HCT116 (cell line): ENCODE results near the gene PRKAR1A. TPM values are rescaled to one million over a fixed set of nuclear protein-coding genes. Genes with fewer than 3 reads are reported as not detected.

Experiments
- ATAC-seq: fragments of 200-7000 bp; cut with Tn5 transposase; 2 replicates; pipeline ENCODE4 v1.9.1; 2020; ENCODE audit warnings: mild to moderate bottlenecking, moderate library complexity
- BruUV-seq: library from RNA; stranded (reverse); fragments of 400-500 nt; replicated peaks from 2 replicates; lab custom pipeline; 2021; lab: Mats Ljungman, UMichigan
- CTCF ChIA-PET: fragments of 300-600 bp; sonication (Branson Sonifier 250); formaldehyde crosslinking; loops from one replicate; lab custom pipeline; 2021; ENCODE audit warnings: antibody characterized with exemption; lab: Charles Lee
- POLR2A ChIA-PET: fragments of 300-600, 350-600 bp; sonication (Branson Sonifier 250); formaldehyde crosslinking; loops from one replicate; lab custom pipeline; 2021; ENCODE audit warnings: antibody characterized with exemption; lab: Charles Lee
- RAD21 ChIA-PET, 2 experiments: fragments of 300-600 bp; sonication (Branson Sonifier 250); formaldehyde crosslinking; loops; one replicate each; lab custom pipeline; 2023; ENCODE audit warnings: low total read pairs in 2 of 2; ENCODE audit not compliant: uncharacterized antibody in 2 of 2, unreplicated experiment in 2 of 2, low non-redundant PET in 1 of 2; lab: Charles Lee
- DNase-seq: peaks from one replicate; pipeline ENCODE4 v3.0.0-alpha.2; 2010; ENCODE audit warnings: low read depth, low spot score
- H2AFZ ChIP-seq: fragments of 200-600 bp; shearing (Covaris generic), sonication (generic); 2 replicates; pipeline ENCODE4 v1.6.1; 2017; ENCODE audit warnings: low read depth, mixed run types, mixed read lengths, antibody characterized with exemption, low read length; ENCODE audit not compliant: poor library complexity, severe bottlenecking
- H3K27ac ChIP-seq: 2 replicates; pipeline ENCODE4 v1.5.1; 2012; ENCODE audit warnings: low read depth, low read length
- H3K27me3 ChIP-seq: fragments of 200-600 bp; sonication (generic); 2 replicates; pipeline ENCODE4 v1.6.1; 2016; ENCODE audit warnings: mixed run types, low read length, mixed read lengths; ENCODE audit not compliant: insufficient read depth
- H3K36me3 ChIP-seq, 2 experiments: fragments of 200-500 bp in 1 of 2; fragments of 200-600 bp in 1 of 2; sonication (Bioruptor generic) in 1 of 2; sonication (generic) in 1 of 2; 2 replicates each; pipeline versions ENCODE4 v1.5.1 to v1.6.1; 2014 to 2016; ENCODE audit warnings: low read length in 2 of 2, inconsistent platforms in 1 of 2, mixed read lengths in 1 of 2, mixed run types in 1 of 2; ENCODE audit not compliant: insufficient read depth in 2 of 2, control insufficient read depth in 1 of 2
- H3K4me1 ChIP-seq, 2 experiments: fragments of 200-600 bp in 1 of 2; sonication (generic) in 1 of 2; 2 replicates each; pipeline versions ENCODE4 v1.5.1 to v1.6.1; 2012 to 2017; ENCODE audit warnings: low read length in 2 of 2, inconsistent platforms in 1 of 2, mild to moderate bottlenecking in 1 of 2, mixed read lengths in 1 of 2, mixed run types in 1 of 2, moderate library complexity in 1 of 2; ENCODE audit not compliant: insufficient read depth in 2 of 2, control insufficient read depth in 1 of 2
- H3K4me2 ChIP-seq: fragments of 200-600 bp; sonication (generic); 2 replicates; pipeline ENCODE4 v1.6.1; 2017; ENCODE audit warnings: mixed run types, low read length, mixed read lengths
- H3K4me3 ChIP-seq, 2 experiments: fragments of 200-600 bp in 1 of 2; sonication (generic) in 1 of 2; replicated peaks in 1 of 2; 2 replicates each; pipeline ENCODE4 v1.5.1; 2011 to 2016; ENCODE audit warnings: low read length in 2 of 2, control low read depth in 1 of 2, low read depth in 1 of 2, mild to moderate bottlenecking in 1 of 2, mixed read lengths in 1 of 2, mixed run types in 1 of 2
- H3K79me2 ChIP-seq: fragments of 200-600 bp; sonication (generic); 2 replicates; pipeline ENCODE4 v1.6.1; 2017; ENCODE audit warnings: mild to moderate bottlenecking, mixed run types, low read length, moderate library complexity, mixed read lengths; ENCODE audit not compliant: insufficient read depth
- H3K9ac ChIP-seq: fragments of 200-600 bp; sonication (generic); 2 replicates; pipeline ENCODE4 v1.6.1; 2016; ENCODE audit warnings: low read length, mixed read lengths
- H3K9me2 ChIP-seq: fragments of 200-600 bp; sonication (generic), shearing (Covaris generic); 2 replicates; pipeline ENCODE4 v1.6.1; 2017; ENCODE audit warnings: mixed run types, mild to moderate bottlenecking, moderate library complexity; ENCODE audit not compliant: insufficient read depth
- H3K9me3 ChIP-seq, 2 experiments: fragments of 200-500 bp in 1 of 2; fragments of 200-600 bp in 1 of 2; sonication (Bioruptor generic) in 1 of 2; sonication (generic) in 1 of 2; 2 replicates each; pipeline ENCODE4 v1.6.1; 2014 to 2017; ENCODE audit warnings: low read length in 2 of 2, mixed read lengths in 2 of 2, inconsistent platforms in 1 of 2, low read depth in 1 of 2, mild to moderate bottlenecking in 1 of 2, mixed run types in 1 of 2, moderate library complexity in 1 of 2; ENCODE audit not compliant: control insufficient read depth in 1 of 2, insufficient read depth in 1 of 2
- H4K20me1 ChIP-seq: fragments of 200-600 bp; sonication (generic), shearing (Covaris generic); 2 replicates; pipeline ENCODE4 v1.6.1; 2017; ENCODE audit warnings: mixed run types, mild to moderate bottlenecking, moderate library complexity; ENCODE audit not compliant: insufficient read depth
- ELF1 ChIP-seq: IDR thresholded peaks from 2 replicates; pipeline ENCODE4 v1.6.1; 2012; ENCODE audit warnings: low read depth, borderline replicate concordance
- EZH2 ChIP-seq: fragments of 200-600 bp; sonication (generic); IDR thresholded peaks from 2 replicates; pipeline ENCODE4 v1.6.1; 2017; ENCODE audit warnings: antibody characterized with exemption, mixed run types
- EZH2phosphoT487 ChIP-seq: fragments of 200-600 bp; IDR thresholded peaks from 2 replicates; pipeline ENCODE4 v1.6.1; 2018; ENCODE audit warnings: antibody characterized with exemption, borderline replicate concordance
- FOSL1 ChIP-seq: IDR thresholded peaks from 2 replicates; pipeline ENCODE4 v1.6.1; 2012; ENCODE audit warnings: low read depth
- POLR2A ChIP-seq: IDR thresholded peaks from 2 replicates; pipeline ENCODE4 v1.7.0; 2011; ENCODE audit warnings: borderline replicate concordance; ENCODE audit not compliant: insufficient read depth, insufficient read length; ENCODE audit errors: extremely low read depth
- REST ChIP-seq: IDR thresholded peaks from 2 replicates; pipeline ENCODE4 v1.6.1; 2012; ENCODE audit warnings: low read depth
- SP1 ChIP-seq: IDR thresholded peaks from 2 replicates; pipeline ENCODE4 v1.6.1; 2012; ENCODE audit warnings: low read depth
- SRF ChIP-seq: IDR thresholded peaks from 2 replicates; pipeline ENCODE4 v1.6.1; 2012; ENCODE audit warnings: low read depth
- YY1 ChIP-seq: IDR thresholded peaks from 2 replicates; pipeline ENCODE4 v1.6.1; 2011; ENCODE audit warnings: low read length, low read depth, moderate library complexity, mild to moderate bottlenecking; ENCODE audit not compliant: insufficient replicate concordance; ENCODE audit errors: extremely low read depth
- intact Hi-C: fragments of 100-400 bp; cut with micrococcal nuclease; formaldehyde crosslinking; loops from 2 replicates; pipeline ENCODE4 v1.10.0; 2022
- total RNA-seq: library from RNA; stranded (reverse); gene quantifications from one replicate; pipeline ENCODE4 v1.2.1, GENCODE V29; 2021; ENCODE audit not compliant: unreplicated experiment
- TF ChIP-seq, protein P1 (sequence below): IDR thresholded peaks from 2 replicates; pipeline ENCODE4 v1.6.1; 2011; ENCODE audit warnings: mild to moderate bottlenecking, low read length, moderate library complexity; ENCODE audit not compliant: insufficient replicate concordance; ENCODE audit errors: extremely low read depth
- TF ChIP-seq, protein P2 (sequence below): IDR thresholded peaks from 2 replicates; pipeline ENCODE4 v1.6.1; 2012

Gene PRKAR1A
- total RNA-seq, 1 experiment from 2014 or later = 295 TPM

DNA sequence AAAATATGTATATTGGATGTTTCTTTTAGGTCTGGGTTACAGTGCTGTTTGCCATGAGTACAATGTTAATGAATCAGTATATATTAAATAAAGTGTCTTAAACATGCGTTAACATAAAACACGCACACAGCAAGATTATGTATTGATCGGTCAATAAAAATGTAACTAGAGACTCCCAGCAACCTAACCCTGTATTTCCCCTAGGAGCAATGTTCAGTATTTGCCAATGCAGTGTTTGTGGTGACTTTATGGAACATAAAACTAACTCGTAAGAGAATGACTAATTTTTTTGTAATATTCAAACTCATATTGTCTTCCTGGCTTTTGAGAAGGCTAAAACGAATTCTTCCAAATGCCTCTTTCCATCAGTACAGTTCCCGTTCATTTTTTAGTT, 22.5 kb downstream of the PRKAR1A start:
- no peak overlapping the region for H2AFZ ChIP-seq
- ChIA-PET CTCF (interaction anchor here (0.7 to 3.1 kb wide), 4 partner anchors 79 to 712 kb away, joined by 3 to 23 read pairs (median 8); no protein-coding TSS in a partner anchor), POLR2A (no interaction called here)
- no peaks in the 10 kb centered on the region for H3K9me3 ChIP-seq
- H3K9me2 ChIP-seq = no peaks in the 10 kb centered on the region
- no peak overlapping the region for H3K9ac ChIP-seq
- H3K36me3 ChIP-seq = peaks cover 40 to 53% of the 10 kb centered on the region in 2 experiments; a peak in 3 of 4 replicates
- DNase-seq (no peak), ATAC-seq (no peak)
- no TSS peak for BruUV-seq
- no peak overlapping the region for H3K4me2 ChIP-seq
- H3K27me3 ChIP-seq = no peaks in the 10 kb centered on the region
- intact Hi-C loops = loop anchor here (1.0 to 10.0 kb wide), 3 partner anchors 80 to 710 kb away; no protein-coding TSS in a partner anchor
- H3K79me2 ChIP-seq = no peaks in the 10 kb centered on the region
- H3K4me3 ChIP-seq = no peak overlapping the region
- no peak for TF ChIP-seq EZH2phosphoT487
- TF ChIP-seq, all 23 proteins: peak for 0
- no peaks in the 10 kb centered on the region for H3K4me1 ChIP-seq
- peaks cover 4% of the 10 kb centered on the region; the same call in 1 of the 2 replicates for H4K20me1 ChIP-seq
- no peak overlapping the region for H3K27ac ChIP-seq
- RAD21 ChIA-PET = no interaction called here

- H2AFZ ChIP-seq = no peak overlapping the region
- no peak overlapping the region for H3K4me2 ChIP-seq
- H3K9me3 ChIP-seq = no peaks in the 10 kb centered on the region
- TF ChIP-seq POLR2A (no peak), EZH2 (no peak), SRF (no peak), SP1 (no peak), YY1 (no peak), EZH2phosphoT487 (no peak), FOSL1 (no peak), REST (no peak), ELF1 (no peak)
- TF ChIP-seq, protein P1, sequence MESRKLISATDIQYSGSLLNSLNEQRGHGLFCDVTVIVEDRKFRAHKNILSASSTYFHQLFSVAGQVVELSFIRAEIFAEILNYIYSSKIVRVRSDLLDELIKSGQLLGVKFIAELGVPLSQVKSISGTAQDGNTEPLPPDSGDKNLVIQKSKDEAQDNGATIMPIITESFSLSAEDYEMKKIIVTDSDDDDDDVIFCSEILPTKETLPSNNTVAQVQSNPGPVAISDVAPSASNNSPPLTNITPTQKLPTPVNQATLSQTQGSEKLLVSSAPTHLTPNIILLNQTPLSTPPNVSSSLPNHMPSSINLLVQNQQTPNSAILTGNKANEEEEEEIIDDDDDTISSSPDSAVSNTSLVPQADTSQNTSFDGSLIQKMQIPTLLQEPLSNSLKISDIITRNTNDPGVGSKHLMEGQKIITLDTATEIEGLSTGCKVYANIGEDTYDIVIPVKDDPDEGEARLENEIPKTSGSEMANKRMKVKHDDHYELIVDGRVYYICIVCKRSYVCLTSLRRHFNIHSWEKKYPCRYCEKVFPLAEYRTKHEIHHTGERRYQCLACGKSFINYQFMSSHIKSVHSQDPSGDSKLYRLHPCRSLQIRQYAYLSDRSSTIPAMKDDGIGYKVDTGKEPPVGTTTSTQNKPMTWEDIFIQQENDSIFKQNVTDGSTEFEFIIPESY = no peak
- TF ChIP-seq, protein P2, sequence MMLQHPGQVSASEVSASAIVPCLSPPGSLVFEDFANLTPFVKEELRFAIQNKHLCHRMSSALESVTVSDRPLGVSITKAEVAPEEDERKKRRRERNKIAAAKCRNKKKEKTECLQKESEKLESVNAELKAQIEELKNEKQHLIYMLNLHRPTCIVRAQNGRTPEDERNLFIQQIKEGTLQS = no peak
- RAD21 ChIA-PET = no interaction called here
- DNase-seq = no peak
- no peaks in the 10 kb centered on the region for H3K79me2 ChIP-seq
- H3K9ac ChIP-seq = no peak overlapping the region
- peaks cover 4% of the 10 kb centered on the region; the same call in 1 of the 2 replicates for H4K20me1 ChIP-seq
- no TSS peak for BruUV-seq
- no peak overlapping the region for H3K4me3 ChIP-seq
- H3K27me3 ChIP-seq = no peaks in the 10 kb centered on the region
- POLR2A ChIA-PET = no interaction called here
- H3K27ac ChIP-seq = no peak overlapping the region
- intact Hi-C loops = loop anchor here (2.0 to 10.0 kb wide), 2 partner anchors 79 to 709 kb away; no protein-coding TSS in a partner anchor
- CTCF ChIA-PET = no interaction called here
- no peaks in the 10 kb centered on the region for H3K9me2 ChIP-seq
- no peaks in the 10 kb centered on the region for H3K4me1 ChIP-seq
- peaks cover 37 to 41% of the 10 kb centered on the region in 2 experiments; a peak in 3 of 4 replicates for H3K36me3 ChIP-seq
- ATAC-seq = no peak
These were observed 23.7 kb downstream of the PRKAR1A start for GRCh38 chr17:68535922-68536321.
